ENCODE measurements around the gene CCDC9B. TPM values are rescaled to one million over a fixed set of nuclear protein-coding genes. Genes with fewer than 3 reads are reported as not detected.

The CCDC9B gene
- total RNA-seq, 1 donor from 2014 or later: 26.1 TPM

DNA sequence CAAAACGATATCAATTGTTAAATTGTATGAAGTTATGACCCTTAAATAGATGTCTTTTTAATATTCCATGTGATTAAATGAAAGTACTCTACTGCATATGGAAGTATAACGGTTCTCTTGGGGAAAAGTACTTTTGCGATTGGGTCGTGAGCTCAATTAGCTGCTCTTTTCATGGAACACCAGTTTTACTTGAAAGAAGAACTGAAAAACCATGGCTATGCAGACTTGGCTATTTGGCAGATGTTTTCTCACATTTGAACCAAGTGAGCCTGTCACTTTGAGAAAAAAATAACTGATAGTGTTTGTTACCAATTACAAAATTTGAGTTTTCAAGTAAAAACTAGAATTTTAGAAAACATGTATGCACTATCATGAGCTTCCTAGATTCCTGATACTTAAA lies 23.2 kb downstream of the CCDC9B start:
- Mint-ChIP-seq H3K36me3 (no peaks in the 10 kb centered on the region), H3K4me1 (peaks cover 24% of the 10 kb centered on the region), H3K9me3 (no peaks in the 10 kb centered on the region), H3K4me3 (no peak overlapping the region), H3K27me3 (ENCODE audit: low read depth) (peaks cover 14% of the 10 kb centered on the region), H3K27ac (no peak overlapping the region)
- TF ChIP-seq, protein P1, sequence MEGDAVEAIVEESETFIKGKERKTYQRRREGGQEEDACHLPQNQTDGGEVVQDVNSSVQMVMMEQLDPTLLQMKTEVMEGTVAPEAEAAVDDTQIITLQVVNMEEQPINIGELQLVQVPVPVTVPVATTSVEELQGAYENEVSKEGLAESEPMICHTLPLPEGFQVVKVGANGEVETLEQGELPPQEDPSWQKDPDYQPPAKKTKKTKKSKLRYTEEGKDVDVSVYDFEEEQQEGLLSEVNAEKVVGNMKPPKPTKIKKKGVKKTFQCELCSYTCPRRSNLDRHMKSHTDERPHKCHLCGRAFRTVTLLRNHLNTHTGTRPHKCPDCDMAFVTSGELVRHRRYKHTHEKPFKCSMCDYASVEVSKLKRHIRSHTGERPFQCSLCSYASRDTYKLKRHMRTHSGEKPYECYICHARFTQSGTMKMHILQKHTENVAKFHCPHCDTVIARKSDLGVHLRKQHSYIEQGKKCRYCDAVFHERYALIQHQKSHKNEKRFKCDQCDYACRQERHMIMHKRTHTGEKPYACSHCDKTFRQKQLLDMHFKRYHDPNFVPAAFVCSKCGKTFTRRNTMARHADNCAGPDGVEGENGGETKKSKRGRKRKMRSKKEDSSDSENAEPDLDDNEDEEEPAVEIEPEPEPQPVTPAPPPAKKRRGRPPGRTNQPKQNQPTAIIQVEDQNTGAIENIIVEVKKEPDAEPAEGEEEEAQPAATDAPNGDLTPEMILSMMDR (IDR thresholded peaks at IDR 0.05; ENCODE audit: unreplicated experiment): no peak
- no peak for DNase-seq (ENCODE audit: low spot score in 2 of 2, unreplicated experiment in 2 of 2)

DNA sequence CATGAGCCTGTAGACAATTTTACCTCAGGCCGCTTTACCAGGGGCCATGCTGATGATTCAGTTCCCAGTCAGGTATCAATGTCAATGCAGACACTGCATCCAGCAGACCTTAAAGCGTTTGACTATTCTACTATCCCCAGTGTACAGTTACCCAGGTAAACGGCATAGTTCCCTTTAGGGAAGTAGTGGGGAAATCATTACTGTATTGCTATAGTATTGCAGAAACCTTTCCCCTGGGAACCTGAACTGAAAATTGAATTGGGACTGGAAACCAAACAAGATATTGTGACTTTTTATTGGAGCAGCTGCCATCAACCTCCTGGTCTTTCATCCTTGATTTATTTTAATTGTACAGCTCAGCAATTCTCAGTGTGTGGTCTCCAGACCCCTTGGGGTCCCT lies 23.8 kb downstream of the CCDC9B start:
- peaks cover 20% of the 10 kb centered on the region for H3K27me3 Mint-ChIP-seq (ENCODE audit: low read depth)
- TF ChIP-seq, protein P1 (IDR thresholded peaks at IDR 0.05; ENCODE audit: unreplicated experiment): no peak
- no peak overlapping the region for H3K4me3 Mint-ChIP-seq
- no peak for DNase-seq (ENCODE audit: low spot score in 2 of 2, unreplicated experiment in 2 of 2)
- H3K9me3 Mint-ChIP-seq: no peaks in the 10 kb centered on the region
- H3K27ac Mint-ChIP-seq: no peak overlapping the region
- H3K4me1 Mint-ChIP-seq: peaks cover 17% of the 10 kb centered on the region
- no peaks in the 10 kb centered on the region for H3K36me3 Mint-ChIP-seq

DNA sequence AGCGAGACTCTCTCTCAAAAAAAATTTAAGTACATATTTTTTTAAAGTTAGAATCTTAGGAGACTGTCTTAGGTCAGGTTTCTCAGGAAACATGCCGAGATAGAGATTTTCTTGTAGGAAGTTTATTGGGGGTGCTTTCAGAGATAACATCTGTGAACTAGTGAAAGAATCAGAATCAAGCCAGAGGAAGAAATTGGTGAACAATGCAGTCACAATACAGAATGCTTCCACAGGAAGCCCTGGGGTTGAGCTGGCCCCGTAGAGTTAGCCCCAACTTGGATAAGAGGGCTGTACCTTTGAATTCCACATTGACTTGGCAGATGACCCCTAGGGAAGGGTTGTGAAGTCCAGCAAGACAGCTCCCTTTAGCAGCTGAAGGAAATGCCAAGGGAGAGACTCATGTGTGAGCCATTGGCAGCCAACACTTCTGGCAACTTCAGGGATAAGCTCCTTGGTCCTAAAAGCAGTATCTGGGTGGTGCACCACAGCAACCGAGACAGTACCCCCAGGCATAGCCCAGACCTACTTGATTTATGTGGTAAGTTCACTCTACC lies 25.9 kb downstream of the CCDC9B start:
- Mint-ChIP-seq H3K27me3 (ENCODE audit: low read depth) (peaks cover 27% of the 10 kb centered on the region), H3K4me3 (no peak overlapping the region), H3K9me3 (no peaks in the 10 kb centered on the region), H3K36me3 (no peaks in the 10 kb centered on the region), H3K4me1 (peaks cover 10% of the 10 kb centered on the region), H3K27ac (no peak overlapping the region)
- TF ChIP-seq, protein P1 (IDR thresholded peaks at IDR 0.05; ENCODE audit: unreplicated experiment): no peak
- DNase-seq (ENCODE audit: low spot score in 2 of 2, unreplicated experiment in 2 of 2): no peak

DNA sequence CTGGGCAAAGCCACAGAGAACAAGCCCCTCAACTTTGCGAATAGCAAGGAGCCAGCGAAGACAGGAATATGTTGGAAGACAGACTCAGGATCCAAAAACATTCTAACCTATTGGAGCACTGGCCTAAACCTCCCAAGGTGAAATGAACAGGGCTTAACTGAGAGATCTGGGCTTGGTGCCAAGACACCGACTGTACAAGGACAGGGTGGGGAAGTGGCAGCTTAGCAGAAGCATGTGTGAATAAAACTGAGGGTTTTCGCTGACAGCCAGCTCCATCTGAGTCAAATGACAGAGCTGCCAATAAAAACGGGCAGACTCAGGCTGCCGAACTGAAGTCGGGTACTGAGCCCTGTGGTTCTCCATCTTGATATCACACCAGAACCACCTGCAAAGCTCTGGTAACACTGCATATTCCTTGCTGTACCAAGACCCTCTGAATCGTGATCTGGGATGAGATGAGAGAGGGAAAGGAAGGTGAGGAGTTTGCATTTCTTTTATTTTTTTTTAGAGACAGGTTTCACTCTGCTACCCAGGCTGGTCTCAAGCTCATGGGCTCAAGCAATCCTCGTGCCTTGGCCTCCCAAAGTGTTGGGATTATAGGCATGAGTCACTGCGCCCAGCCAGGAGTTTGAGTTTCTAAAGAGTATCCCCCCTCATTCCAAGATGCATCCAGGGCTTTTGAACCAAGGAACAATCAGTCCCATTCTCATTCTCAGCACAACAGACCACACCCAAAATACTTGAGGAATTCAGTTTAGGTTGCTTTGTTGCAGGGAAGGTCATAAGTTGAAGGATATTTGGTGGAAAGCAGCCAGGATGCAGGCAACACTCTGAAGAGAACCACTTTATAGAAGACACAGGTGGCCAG lies 27.0 kb downstream of the CCDC9B start:
- H3K4me3 Mint-ChIP-seq: no peak overlapping the region
- peaks cover 21% of the 10 kb centered on the region for H3K4me1 Mint-ChIP-seq
- TF ChIP-seq, protein P1 (IDR thresholded peaks at IDR 0.05; ENCODE audit: unreplicated experiment): no peak
- H3K27me3 Mint-ChIP-seq (ENCODE audit: low read depth): peaks cover 27% of the 10 kb centered on the region
- no peaks in the 10 kb centered on the region for H3K9me3 Mint-ChIP-seq
- H3K27ac Mint-ChIP-seq: no peak overlapping the region
- no peaks in the 10 kb centered on the region for H3K36me3 Mint-ChIP-seq
- DNase-seq (ENCODE audit: low spot score in 2 of 2, unreplicated experiment in 2 of 2): no peak

DNA sequence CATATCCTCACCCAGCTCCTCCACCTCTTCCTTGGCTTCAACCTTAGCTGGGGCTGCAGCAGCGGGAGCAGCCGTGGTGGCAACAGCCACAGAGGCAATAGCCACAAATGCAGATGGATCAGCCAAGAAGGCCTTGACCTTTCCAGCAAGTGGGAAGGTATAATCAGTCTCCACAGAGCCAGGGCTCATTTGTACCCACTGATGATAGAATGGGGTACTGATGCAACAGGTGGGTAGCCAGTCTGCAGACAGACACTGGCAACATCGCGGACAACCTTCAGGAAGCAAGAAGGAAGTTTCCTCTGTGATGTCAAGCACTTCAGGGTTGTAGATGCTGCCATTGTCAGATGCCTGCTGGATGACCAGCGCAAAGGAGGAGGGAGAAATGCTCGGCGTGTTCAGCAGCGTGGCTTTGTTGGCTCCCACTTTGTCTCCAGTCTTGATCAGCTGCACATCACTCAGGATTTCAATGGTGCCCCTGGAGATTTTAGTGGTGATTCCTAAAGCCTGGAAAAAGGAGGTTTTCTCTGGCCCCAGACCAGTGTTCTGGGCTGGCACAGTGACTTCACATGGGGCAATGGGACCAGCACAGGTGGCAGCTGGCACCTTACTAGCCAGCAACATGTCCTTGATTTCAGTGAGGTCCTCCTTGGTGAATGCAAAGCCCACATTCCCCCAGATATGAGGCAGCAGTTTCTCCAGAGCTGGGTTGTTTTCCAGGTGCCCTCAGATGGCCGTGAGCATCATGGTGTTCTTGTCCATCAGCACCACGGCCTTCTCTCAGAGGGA lies 28.2 kb downstream of the CCDC9B start:
- Mint-ChIP-seq H3K36me3 (no peaks in the 10 kb centered on the region), H3K4me3 (no peak overlapping the region), H3K9me3 (no peaks in the 10 kb centered on the region), H3K27me3 (ENCODE audit: low read depth) (peaks cover 27% of the 10 kb centered on the region), H3K27ac (no peak overlapping the region), H3K4me1 (peaks cover 24% of the 10 kb centered on the region)
- TF ChIP-seq, protein P1 (IDR thresholded peaks at IDR 0.05; ENCODE audit: unreplicated experiment): no peak
- no peak for DNase-seq (ENCODE audit: low spot score in 2 of 2, unreplicated experiment in 2 of 2)

Measured in mesothelial cell of epicardium (in vitro differentiated cells).